Smooth muscle cell (in vitro differentiated cells): ENCODE measurements around the gene MAPK8IP3. TPM values are rescaled to one million over a fixed set of nuclear protein-coding genes. Genes with fewer than 3 reads are reported as not detected.

Source experiments
- DNase-seq: peaks from one replicate; lab custom pipeline; 2025; ENCODE audit not compliant: unreplicated experiment; lab: John Stamatoyannopoulos, UW
- H2AFZ ChIP-seq: fragments of 200-600 bp; sonication (generic); 2 replicates; pipeline ENCODE4 v1.6.0; 2016; ENCODE audit warnings: antibody characterized with exemption, low read depth, mild to moderate bottlenecking
- H3F3A ChIP-seq: fragments of 200-600 bp; sonication (generic); 2 replicates; pipeline ENCODE4 v1.6.0; 2017; ENCODE audit warnings: antibody characterized with exemption, low read depth
- H3K27ac ChIP-seq: fragments of 200-600 bp; sonication (generic); 2 replicates; pipeline ENCODE4 v1.5.1; 2016; ENCODE audit warnings: low read depth, mild to moderate bottlenecking
- H3K27me3 ChIP-seq: fragments of 200-600 bp; sonication (generic); 2 replicates; pipeline ENCODE4 v1.6.1; 2016; ENCODE audit warnings: low read depth, mild to moderate bottlenecking
- H3K36me3 ChIP-seq: fragments of 200-600 bp; sonication (generic); 2 replicates; pipeline ENCODE4 v1.5.1; 2016; ENCODE audit warnings: low read depth
- H3K4me1 ChIP-seq: fragments of 200-600 bp; sonication (generic); 2 replicates; pipeline ENCODE4 v1.5.1; 2016; ENCODE audit warnings: low read depth
- H3K4me2 ChIP-seq: fragments of 200-600 bp; sonication (generic); 2 replicates; pipeline ENCODE4 v1.6.0; 2016; ENCODE audit warnings: mild to moderate bottlenecking
- H3K4me3 ChIP-seq: fragments of 200-600 bp; sonication (generic); 2 replicates; pipeline ENCODE4 v1.5.1; 2016; ENCODE audit warnings: mild to moderate bottlenecking
- H3K79me2 ChIP-seq: fragments of 200-600 bp; sonication (generic); 2 replicates; pipeline ENCODE4 v1.6.0; 2016; ENCODE audit warnings: low read depth, mild to moderate bottlenecking
- H3K9ac ChIP-seq: fragments of 200-600 bp; sonication (generic); 2 replicates; pipeline ENCODE4 v1.6.0; 2016; ENCODE audit warnings: low read depth
- H3K9me3 ChIP-seq: fragments of 200-600 bp; sonication (generic); replicated peaks from 2 replicates; pipeline ENCODE4 v1.5.1; 2016; ENCODE audit warnings: low read depth
- H4K20me1 ChIP-seq: fragments of 200-600 bp; sonication (generic); 2 replicates; pipeline ENCODE4 v1.6.0; 2016; ENCODE audit warnings: low read depth
- CTCF ChIP-seq: fragments of 200-600 bp; sonication (generic); IDR thresholded peaks from 2 replicates; pipeline ENCODE4 v1.5.1; 2017; ENCODE audit warnings: borderline replicate concordance, mild to moderate bottlenecking, antibody characterized with exemption; ENCODE audit not compliant: insufficient read depth, poor library complexity, severe bottlenecking
- WGBS: methylation state at CpG from one replicate; pipeline ENCODE4 v1.1.7; 2016; ENCODE audit warnings: low lambda C conversion rate; 5-methylcytosine and 5-hydroxymethylcytosine counted together
- polyA plus RNA-seq: library from polyadenylated mRNA; unstranded; fragments of >200 nt; fragmentation: Nextera tagmentation; extraction: Ambion mirVana; gene quantifications from 2 replicates; pipeline ENCODE4 v1.2.1, GENCODE V29; 2016
- total RNA-seq: library from RNA; depleted of rRNA; stranded (reverse); fragments of >200 nt; gene quantifications from 2 replicates; pipeline ENCODE4 v1.2.3, GENCODE V29; 2014

MAPK8IP3 gene
- total and polyA plus RNA-seq, 2 experiments from 2014 or later: 43.6 to 47.8 TPM

DNA sequence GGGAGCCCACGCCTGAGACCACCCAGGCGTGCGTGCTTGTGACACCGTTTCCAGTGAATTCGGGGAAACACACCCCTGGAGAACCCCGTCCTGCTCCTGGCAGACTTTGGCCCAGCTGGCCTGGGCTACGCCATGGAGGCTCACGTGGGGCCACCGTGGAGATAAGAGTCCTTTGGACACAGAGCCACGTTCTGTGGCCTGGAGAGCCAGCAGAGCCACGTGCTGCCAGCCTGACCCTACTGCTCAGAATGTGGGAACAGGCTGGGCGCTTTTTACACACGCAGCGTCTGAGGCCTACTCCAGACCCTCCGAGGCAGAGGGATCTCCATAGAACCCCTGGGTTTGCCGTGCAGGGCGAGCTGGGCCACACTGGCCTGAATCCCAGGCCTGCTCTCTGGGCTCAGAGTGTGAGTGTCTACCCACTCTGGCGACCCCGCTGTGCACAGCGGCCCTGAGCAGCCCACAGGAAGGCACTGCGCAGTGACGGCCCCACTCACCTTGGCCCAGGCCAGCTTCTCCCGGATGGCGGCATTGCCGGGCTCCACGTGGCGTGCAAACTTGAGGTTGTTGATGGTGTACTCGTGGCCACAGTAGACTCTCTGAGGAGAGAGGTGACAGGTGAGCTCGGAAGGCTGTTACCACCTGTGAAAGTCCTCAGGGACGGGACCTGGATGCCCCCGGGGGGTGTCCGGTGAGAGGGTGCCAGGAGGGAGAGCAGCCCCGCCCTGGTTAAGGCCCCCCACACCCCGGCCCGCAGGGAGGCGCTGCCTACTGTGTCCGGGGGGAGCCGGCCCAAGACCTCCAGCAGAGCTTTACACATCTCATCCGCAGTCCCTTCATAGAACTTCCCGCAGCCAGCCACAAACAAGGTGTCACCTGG, 110.6 kb downstream of the MAPK8IP3 start:
- Histone ChIP-seq H3K9ac (no peak overlapping the region), H3K27me3 (no peaks in the 10 kb centered on the region), H3K4me3 (no peak overlapping the region), H3K9me3 (no peaks in the 10 kb centered on the region), H4K20me1 (no peaks in the 10 kb centered on the region), H3K27ac (no peak overlapping the region), H3K79me2 (no peaks in the 10 kb centered on the region), H3K4me1 (peaks cover 5% of the 10 kb centered on the region), H3F3A (peaks cover 8% of the 10 kb centered on the region), H2AFZ (no peak overlapping the region), H3K4me2 (no peak overlapping the region), H3K36me3 (no peaks in the 10 kb centered on the region)
- no peak for TF ChIP-seq CTCF
- WGBS: 97% methylated on average over 40 of the region's 40 CpGs
- DNase-seq: no peak

DNA sequence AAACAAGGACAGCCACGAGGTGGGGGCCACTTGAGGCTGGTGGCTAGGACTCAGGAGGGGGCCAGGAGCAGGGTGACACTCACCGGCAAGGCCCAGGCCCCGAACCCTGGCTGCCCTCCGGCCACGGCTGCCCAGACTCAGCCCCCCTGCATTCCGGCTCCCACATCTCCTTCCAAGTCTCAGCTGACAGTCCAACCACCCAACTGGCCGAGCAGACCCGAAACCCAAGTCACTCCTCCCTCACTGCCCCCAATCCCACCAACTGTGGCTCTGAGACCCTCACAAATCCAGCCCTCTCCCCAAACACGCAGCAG, 111.2 kb downstream of the MAPK8IP3 start:
- DNase-seq: no peak
- no peak overlapping the region for H3K27ac ChIP-seq

GRCh38 chr16:1817716-1818115, 111.7 kb downstream of the MAPK8IP3 start:
- no peak for DNase-seq
- 97% methylated on average over 17 of the region's 17 CpGs for WGBS

More for the DNA sequence above, 111.2 kb downstream of the MAPK8IP3 start:
- Histone ChIP-seq H3K36me3 (no peaks in the 10 kb centered on the region), H3K9ac (no peak overlapping the region), H3K4me3 (no peak overlapping the region), H4K20me1 (no peaks in the 10 kb centered on the region), H3K79me2 (no peaks in the 10 kb centered on the region), H3F3A (peaks cover 8% of the 10 kb centered on the region), H2AFZ (no peak overlapping the region), H3K4me1 (peaks cover 5% of the 10 kb centered on the region), H3K4me2 (no peak overlapping the region), H3K27me3 (no peaks in the 10 kb centered on the region), H3K9me3 (no peaks in the 10 kb centered on the region)
- 98% methylated on average over 9 of the region's 9 CpGs for WGBS
- TF ChIP-seq CTCF: no peak

More at GRCh38 chr16:1817716-1818115, 111.7 kb downstream of the MAPK8IP3 start:
- no peak for TF ChIP-seq CTCF
- Histone ChIP-seq H3K36me3 (no peaks in the 10 kb centered on the region), H3K27ac (no peak overlapping the region), H3K4me3 (no peak overlapping the region), H3K27me3 (no peaks in the 10 kb centered on the region), H3K9me3 (no peaks in the 10 kb centered on the region), H3K4me2 (no peak overlapping the region), H3K9ac (no peak overlapping the region), H3K79me2 (no peaks in the 10 kb centered on the region), H3F3A (peaks cover 8% of the 10 kb centered on the region), H3K4me1 (peaks cover 2% of the 10 kb centered on the region), H2AFZ (no peak overlapping the region), H4K20me1 (no peaks in the 10 kb centered on the region)
